Progenitor cell of endocrine pancreas (in vitro differentiated cells): ENCODE measurements around the gene HOXC10. TPM values are rescaled to one million over a fixed set of nuclear protein-coding genes. Genes with fewer than 3 reads are reported as not detected.
A peak's percentile ranks its signal among the peaks of the same experiment; 100 is the strongest.

Experiments used
- DNase-seq: peaks from one replicate; pipeline ENCODE4 v3.0.0; 2021; ENCODE audit warnings: low spot score; ENCODE audit not compliant: unreplicated experiment
- H3K27ac Mint-ChIP-seq: 2 replicates; pipeline ENCODE4 v1.8.0; 2021; ENCODE audit warnings: mild to moderate bottlenecking, moderate library complexity, mixed read lengths
- H3K27me3 Mint-ChIP-seq: 2 replicates; pipeline ENCODE4 v1.8.0; 2021; ENCODE audit warnings: mixed read lengths
- H3K36me3 Mint-ChIP-seq: 2 replicates; pipeline ENCODE4 v1.8.0; 2022; ENCODE audit warnings: mixed read lengths; ENCODE audit not compliant: insufficient read depth
- H3K4me1 Mint-ChIP-seq: 2 replicates; pipeline ENCODE4 v1.8.0; 2021; ENCODE audit warnings: low read depth, mixed read lengths
- H3K4me3 Mint-ChIP-seq: 2 replicates; pipeline ENCODE4 v1.8.0; 2021; ENCODE audit warnings: low read depth, mild to moderate bottlenecking, moderate library complexity, mixed read lengths
- H3K9me3 Mint-ChIP-seq: 2 replicates; pipeline ENCODE4 v1.8.0; 2021; ENCODE audit warnings: low read depth, mixed read lengths
- CTCF ChIP-seq: fragments of 200-600 bp; sonication (generic); IDR thresholded peaks from one replicate; pipeline ENCODE4 v1.5.0; 2021; ENCODE audit warnings: antibody characterized with exemption, mild to moderate bottlenecking; ENCODE audit not compliant: unreplicated experiment
- total RNA-seq: library from RNA; stranded (reverse); gene quantifications from 2 replicates; pipeline ENCODE4 v1.2.1, GENCODE V29; 2021

Gene HOXC10
- total RNA-seq, 1 donor from 2014 or later, result not detected

DNA sequence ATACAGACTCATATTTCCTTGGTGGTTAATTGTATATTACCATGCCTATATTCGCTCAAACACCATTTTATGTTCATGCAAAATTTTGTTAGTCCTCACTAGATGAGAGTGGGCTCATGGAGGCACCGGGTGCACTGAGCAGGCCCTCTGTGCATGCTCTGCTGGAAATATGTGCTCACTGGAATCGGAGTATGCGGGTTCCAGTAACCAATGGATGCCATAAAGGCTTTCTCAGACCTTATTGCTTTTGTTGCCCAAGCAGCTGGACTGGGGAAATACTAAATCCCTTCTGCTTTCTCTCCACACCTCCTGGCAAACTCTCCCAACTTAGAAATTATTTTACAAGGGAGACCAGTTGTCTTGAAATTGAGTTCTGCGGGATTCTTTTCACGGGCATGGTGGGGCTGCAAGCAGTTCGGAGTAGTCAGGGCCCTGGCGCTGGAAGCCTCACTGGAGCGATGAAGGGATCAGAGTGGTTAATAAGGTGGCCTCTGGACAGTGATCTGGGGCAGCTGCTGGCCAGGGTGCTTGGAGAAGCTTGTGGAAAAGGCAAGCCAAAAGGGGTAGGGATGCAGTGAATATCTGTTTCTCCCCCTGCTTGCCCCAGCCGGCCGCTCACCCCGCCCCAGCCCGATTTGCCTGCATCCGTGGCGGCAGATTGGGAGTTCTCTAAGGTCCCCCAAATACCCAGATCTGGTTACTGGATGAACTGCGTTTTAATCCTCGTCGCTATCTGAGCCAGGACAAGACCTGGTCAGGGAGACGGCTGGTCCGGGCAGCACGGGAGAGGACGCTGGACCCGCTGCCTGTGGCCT, 35.9 kb downstream of the HOXC10 start:
- Mint-ChIP-seq H3K9me3 (no peaks in the 10 kb centered on the region), H3K27ac (no peak overlapping the region), H3K4me3 (no peak overlapping the region), H3K4me1 (peaks cover 6% of the 10 kb centered on the region), H3K27me3 (peaks cover 92% of the 10 kb centered on the region), H3K36me3 (no peaks in the 10 kb centered on the region)
- no peak for DNase-seq
- TF ChIP-seq CTCF, result no peak

GRCh38 chr12:54021432-54022013, 36.6 kb downstream of the HOXC10 start:
- Mint-ChIP-seq H3K27ac (no peak overlapping the region), H3K36me3 (no peaks in the 10 kb centered on the region), H3K27me3 (peaks cover 92% of the 10 kb centered on the region)

GRCh38 chr12:54022960-54023884, 38.3 kb downstream of the HOXC10 start:
- TF ChIP-seq CTCF, result no peak
- H3K4me3 Mint-ChIP-seq, result no peak overlapping the region

More at GRCh38 chr12:54021432-54022013, 36.6 kb downstream of the HOXC10 start:
- TF ChIP-seq CTCF, result peak; percentile 28
- Mint-ChIP-seq H3K4me1 (peaks cover 6% of the 10 kb centered on the region), H3K9me3 (no peaks in the 10 kb centered on the region), H3K4me3 (no peak overlapping the region)
- no peak for DNase-seq

GRCh38 chr12:54024127-54024526, 39.2 kb downstream of the HOXC10 start:
- DNase-seq, result no peak
- Mint-ChIP-seq H3K36me3 (no peaks in the 10 kb centered on the region), H3K4me3 (no peak overlapping the region), H3K27me3 (peaks cover 97% of the 10 kb centered on the region), H3K27ac (no peak overlapping the region), H3K4me1 (peaks cover 2% of the 10 kb centered on the region), H3K9me3 (no peaks in the 10 kb centered on the region)
- TF ChIP-seq CTCF, result no peak

More at GRCh38 chr12:54022960-54023884, 38.3 kb downstream of the HOXC10 start:
- DNase-seq, result no peak
- no peaks in the 10 kb centered on the region for H3K9me3 Mint-ChIP-seq
- no peaks in the 10 kb centered on the region for H3K36me3 Mint-ChIP-seq
- peaks cover 94% of the 10 kb centered on the region for H3K27me3 Mint-ChIP-seq
- peaks cover 2% of the 10 kb centered on the region for H3K4me1 Mint-ChIP-seq
- no peak overlapping the region for H3K27ac Mint-ChIP-seq
